Muscle layer of colon (tissue), 2 donors: ENCODE data around the gene PARVB.

Experiments
- H3K27ac ChIP-seq: one replicate; pipeline ENCODE4 v1.7.0; 2013; ENCODE audit warnings: low read depth, mild to moderate bottlenecking, low read length, moderate library complexity
- H3K27me3 ChIP-seq, 2 donors: one replicate each; pipeline ENCODE4 v1.7.0; 2013; ENCODE audit warnings: low read length in 2 of 2, mild to moderate bottlenecking in 2 of 2; ENCODE audit not compliant: insufficient read depth in 2 of 2, control insufficient read depth in 1 of 2
- H3K36me3 ChIP-seq: one replicate; pipeline ENCODE4 v1.7.0; 2013; ENCODE audit warnings: mild to moderate bottlenecking, low read length; ENCODE audit not compliant: insufficient read depth
- H3K4me1 ChIP-seq: one replicate; pipeline ENCODE4 v1.7.0; 2013; ENCODE audit warnings: mild to moderate bottlenecking, low read length; ENCODE audit not compliant: insufficient read depth
- H3K4me3 ChIP-seq, 2 donors: one replicate each; pipeline ENCODE4 v1.7.0; 2013; ENCODE audit warnings: low read length in 2 of 2, low read depth in 1 of 2, mild to moderate bottlenecking in 1 of 2, moderate library complexity in 1 of 2
- H3K9ac ChIP-seq: one replicate; pipeline ENCODE4 v1.7.0; 2013; ENCODE audit warnings: low read length
- H3K9me3 ChIP-seq: one replicate; pipeline ENCODE4 v1.7.0; 2013; ENCODE audit warnings: mild to moderate bottlenecking, low read length
- donor health status: abdominal sarcoma.
- donor health status: Adenocarcinoma of cecum.

The PARVB gene

GRCh38 chr22:44120314-44120704, 96.2 kb downstream of the PARVB start:
- H3K27ac ChIP-seq: no peak overlapping the region
- H3K4me1 ChIP-seq: no peaks in the 10 kb centered on the region
- no peaks in the 10 kb centered on the region for H3K9me3 ChIP-seq
- no peak overlapping the region for H3K4me3 ChIP-seq
- H3K27me3 ChIP-seq: no peaks in the 10 kb centered on the region
- peaks cover 9% of the 10 kb centered on the region for H3K36me3 ChIP-seq
- no peak overlapping the region for H3K9ac ChIP-seq

GRCh38 chr22:44125421-44125820, 101.3 kb downstream of the PARVB start:
- Histone ChIP-seq H3K36me3 (no peaks in the 10 kb centered on the region), H3K27me3 (no peaks in the 10 kb centered on the region), H3K9ac (no peak overlapping the region)

GRCh38 chr22:44126807-44127206, 102.7 kb downstream of the PARVB start:
- Histone ChIP-seq H3K27ac (no peak overlapping the region), H3K27me3 (no peaks in the 10 kb centered on the region), H3K9me3 (no peaks in the 10 kb centered on the region), H3K4me3 (no peak overlapping the region), H3K36me3 (peaks cover 4% of the 10 kb centered on the region), H3K4me1 (no peaks in the 10 kb centered on the region), H3K9ac (no peak overlapping the region)

More at GRCh38 chr22:44125421-44125820, 101.3 kb downstream of the PARVB start:
- Histone ChIP-seq H3K4me1 (no peaks in the 10 kb centered on the region), H3K9me3 (no peaks in the 10 kb centered on the region), H3K4me3 (no peak overlapping the region), H3K27ac (no peak overlapping the region)

DNA sequence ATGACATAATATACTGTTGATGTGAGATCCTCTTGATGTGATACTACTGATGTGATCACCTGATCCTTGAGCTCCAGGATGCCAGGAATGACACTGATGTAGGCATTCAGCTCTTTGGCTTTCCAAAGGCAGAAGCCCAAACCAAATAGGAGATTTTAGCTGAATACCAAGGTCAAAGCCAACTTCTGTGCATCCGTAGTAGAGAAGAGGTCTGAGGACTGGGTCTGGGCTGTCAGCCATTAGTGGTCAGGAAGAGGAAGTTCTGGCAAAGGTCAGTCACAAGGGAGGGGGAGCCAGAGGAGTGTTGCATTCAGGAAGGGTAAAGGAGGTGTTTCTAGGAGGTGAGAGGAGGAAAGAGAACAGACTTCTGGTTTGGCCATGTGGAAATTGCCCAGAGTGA, 103.3 kb downstream of the PARVB start:
- H3K4me3 ChIP-seq: no peak overlapping the region
- H3K27ac ChIP-seq: no peak overlapping the region
- H3K27me3 ChIP-seq: no peaks in the 10 kb centered on the region
- no peaks in the 10 kb centered on the region for H3K9me3 ChIP-seq
- H3K9ac ChIP-seq: no peak overlapping the region
- H3K36me3 ChIP-seq: peaks cover 10% of the 10 kb centered on the region
- H3K4me1 ChIP-seq: no peaks in the 10 kb centered on the region

DNA sequence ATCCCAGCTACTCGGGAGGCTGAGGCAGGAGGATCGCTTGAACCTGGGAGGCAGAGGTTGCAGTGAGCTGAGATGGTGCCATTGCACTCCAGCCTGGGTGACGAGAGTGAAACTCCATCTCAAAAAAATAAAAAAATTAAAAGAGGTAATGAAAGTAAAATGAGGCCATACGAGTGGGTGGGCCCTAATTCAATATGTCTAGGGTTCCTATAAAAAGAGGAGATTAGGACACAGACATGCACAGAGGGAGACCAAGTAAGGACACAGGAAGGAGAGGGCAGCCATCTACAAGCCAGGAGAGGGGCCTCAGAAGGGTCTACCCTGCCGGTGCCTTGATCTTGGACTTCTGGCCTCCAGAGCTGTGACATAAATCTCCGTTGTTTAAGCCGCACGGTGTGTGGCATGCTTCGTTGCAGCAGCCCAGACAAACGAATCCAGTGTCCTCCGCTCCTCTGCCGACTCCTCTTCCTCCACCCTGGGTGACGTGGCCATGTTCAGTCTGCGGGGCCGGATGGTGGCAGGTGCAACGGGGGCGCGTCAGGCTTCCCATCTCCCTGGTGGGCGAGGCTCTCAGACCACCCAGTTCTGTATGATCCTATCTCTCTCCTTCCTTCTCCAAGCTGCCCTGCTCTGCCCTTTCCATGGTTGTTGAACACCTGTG, 105.0 kb downstream of the PARVB start:
- H3K4me1 ChIP-seq: no peaks in the 10 kb centered on the region
- H3K27ac ChIP-seq: no peak overlapping the region
- H3K4me3 ChIP-seq: no peak overlapping the region

GRCh38 chr22:44129619-44129976, 105.5 kb downstream of the PARVB start:
- H3K9ac ChIP-seq: no peak overlapping the region
- H3K9me3 ChIP-seq: no peaks in the 10 kb centered on the region
- H3K27ac ChIP-seq: no peak overlapping the region
- H3K4me1 ChIP-seq: no peaks in the 10 kb centered on the region
- H3K36me3 ChIP-seq: peaks cover 19% of the 10 kb centered on the region
- H3K4me3 ChIP-seq: no peak overlapping the region
- no peaks in the 10 kb centered on the region for H3K27me3 ChIP-seq

More for the DNA sequence above, 105.0 kb downstream of the PARVB start:
- no peak overlapping the region for H3K9ac ChIP-seq
- no peaks in the 10 kb centered on the region for H3K27me3 ChIP-seq
- H3K36me3 ChIP-seq: peaks cover 19% of the 10 kb centered on the region
- H3K9me3 ChIP-seq: no peaks in the 10 kb centered on the region

DNA sequence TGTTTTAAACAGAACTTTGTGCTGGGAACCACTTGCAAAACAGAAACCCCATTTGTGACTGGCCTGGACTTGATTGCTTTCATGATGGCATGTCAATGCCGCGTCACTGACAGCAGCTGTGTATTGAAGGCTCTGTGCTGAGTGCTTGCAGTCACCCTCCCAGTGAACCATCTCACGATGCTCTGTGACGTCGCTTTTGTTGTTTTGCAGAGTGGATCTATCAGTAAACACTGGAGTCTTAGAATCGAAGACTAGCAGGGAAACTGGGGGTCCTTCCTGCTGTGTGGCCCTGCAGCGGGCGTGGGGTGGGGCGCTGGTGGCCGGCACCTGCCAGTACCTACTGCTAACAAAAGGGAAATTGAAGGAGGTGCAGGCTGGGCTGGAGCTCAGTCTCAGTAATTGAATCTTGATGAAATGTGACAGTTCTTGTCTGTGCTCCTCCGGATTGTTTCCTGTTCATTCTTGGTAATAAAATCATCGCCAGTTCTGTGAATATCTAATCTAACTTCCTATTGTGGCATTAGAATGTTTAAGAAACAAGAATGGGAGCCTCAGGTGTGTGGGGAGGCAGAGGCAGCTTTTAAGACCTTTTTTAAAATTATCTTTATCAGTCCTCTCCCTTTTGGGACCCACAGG, 106.1 kb downstream of the PARVB start:
- no peaks in the 10 kb centered on the region for H3K4me1 ChIP-seq
- no peak overlapping the region for H3K27ac ChIP-seq
- H3K36me3 ChIP-seq: peaks cover 23% of the 10 kb centered on the region
- H3K9me3 ChIP-seq: no peaks in the 10 kb centered on the region
- H3K27me3 ChIP-seq: no peaks in the 10 kb centered on the region
- no peak overlapping the region for H3K4me3 ChIP-seq
- H3K9ac ChIP-seq: no peak overlapping the region

DNA sequence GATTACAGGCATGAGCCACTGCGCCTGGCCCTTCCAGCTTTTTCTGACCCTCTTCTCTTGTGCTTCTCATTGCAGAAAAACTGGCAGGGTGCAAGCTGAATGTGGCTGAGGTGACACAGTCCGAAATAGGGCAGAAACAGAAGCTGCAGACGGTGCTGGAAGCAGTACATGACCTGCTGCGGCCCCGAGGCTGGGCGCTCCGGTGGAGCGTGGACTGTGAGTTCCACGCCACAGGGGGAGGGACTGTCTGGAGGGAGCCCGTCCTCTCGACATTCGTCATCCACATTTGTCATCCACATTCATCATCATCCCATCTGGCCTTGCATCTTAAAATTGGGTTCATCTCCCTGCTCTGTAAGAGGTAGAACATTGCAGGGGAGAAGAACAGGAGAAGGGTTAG, 107.3 kb downstream of the PARVB start:
- no peaks in the 10 kb centered on the region for H3K4me1 ChIP-seq
- H3K9ac ChIP-seq: no peak overlapping the region
- H3K36me3 ChIP-seq: peaks cover 25% of the 10 kb centered on the region
- H3K27ac ChIP-seq: no peak overlapping the region
- no peaks in the 10 kb centered on the region for H3K9me3 ChIP-seq
- no peak overlapping the region for H3K4me3 ChIP-seq
- H3K27me3 ChIP-seq: no peaks in the 10 kb centered on the region

- Histone ChIP-seq H3K36me3 (peaks cover 31% of the 10 kb centered on the region), H3K9ac (no peak overlapping the region), H3K4me3 (no peak overlapping the region), H3K9me3 (peaks cover 2% of the 10 kb centered on the region), H3K4me1 (no peaks in the 10 kb centered on the region), H3K27ac (no peak overlapping the region), H3K27me3 (no peaks in the 10 kb centered on the region)
Observed at GRCh38 chr22:44131989-44132685, 108.0 kb downstream of the PARVB start.

DNA sequence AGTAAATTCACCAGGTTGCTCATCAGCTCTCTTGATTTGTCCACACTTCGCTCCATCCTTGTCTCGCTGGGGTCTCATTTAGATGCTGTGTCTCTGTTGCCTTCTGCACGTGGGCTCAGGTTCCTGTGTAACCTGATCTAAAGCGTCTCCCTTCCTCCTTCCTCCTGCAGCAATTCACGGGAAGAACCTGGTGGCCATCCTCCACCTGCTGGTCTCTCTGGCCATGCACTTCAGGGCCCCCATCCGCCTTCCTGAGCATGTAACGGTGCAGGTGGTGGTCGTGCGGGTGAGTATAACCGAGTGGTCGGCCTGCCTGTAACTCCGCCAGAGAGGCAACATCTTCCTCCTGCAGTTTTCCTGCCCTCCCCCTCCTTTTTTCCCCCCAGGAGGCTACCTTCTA, 108.6 kb downstream of the PARVB start:
- H3K4me1 ChIP-seq: no peaks in the 10 kb centered on the region
- H3K27me3 ChIP-seq: no peaks in the 10 kb centered on the region
- H3K4me3 ChIP-seq: no peak overlapping the region
- no peak overlapping the region for H3K27ac ChIP-seq
- no peak overlapping the region for H3K9ac ChIP-seq
- H3K36me3 ChIP-seq: peaks cover 37% of the 10 kb centered on the region
- H3K9me3 ChIP-seq: peaks cover 8% of the 10 kb centered on the region

DNA sequence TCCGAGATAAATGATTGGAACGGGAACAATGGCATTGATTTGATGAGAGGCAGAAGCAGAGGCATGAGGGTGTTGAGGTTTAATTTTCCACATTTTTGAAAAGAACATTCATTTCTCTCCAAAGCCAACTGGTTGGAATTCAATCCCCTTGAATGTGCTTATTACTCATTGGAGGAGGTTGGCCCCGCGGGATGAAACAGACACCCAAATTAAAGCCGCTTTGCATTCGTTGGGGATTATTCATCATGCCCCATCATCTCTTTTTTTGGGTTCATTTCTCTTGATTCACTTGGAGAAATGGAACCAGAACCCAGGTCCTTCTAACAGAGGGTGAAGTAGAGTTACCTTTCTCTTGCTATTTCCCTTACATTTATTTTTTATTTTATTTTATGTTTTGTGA, 109.1 kb downstream of the PARVB start:
- Histone ChIP-seq H3K4me1 (no peaks in the 10 kb centered on the region), H3K27ac (no peak overlapping the region), H3K9ac (no peak overlapping the region), H3K9me3 (peaks cover 10% of the 10 kb centered on the region), H3K27me3 (no peaks in the 10 kb centered on the region), H3K4me3 (no peak overlapping the region), H3K36me3 (peaks cover 40% of the 10 kb centered on the region)
